Stomach (tissue), 4 donors: Measurements from ENCODE around the gene THSD7A.

Source experiments
- EP300 ChIP-seq: sonication (generic); formaldehyde crosslinking; IDR thresholded peaks from one replicate; pipeline ENCODE4 v1.6.1; 2017; ENCODE audit warnings: antibody characterized with exemption
- POLR2A ChIP-seq, 4 donors: fragments of 450-650 bp; IDR thresholded peaks; one replicate each; pipeline ENCODE4 v1.6.1; 2016; ENCODE audit warnings: antibody characterized with exemption in 4 of 4, control low read depth in 2 of 4, mild to moderate bottlenecking in 1 of 4, moderate library complexity in 1 of 4
- POLR2AphosphoS5 ChIP-seq, 3 donors: sonication (generic); formaldehyde crosslinking; IDR thresholded peaks; one replicate each; pipeline ENCODE4 v1.6.1; 2016; ENCODE audit warnings: antibody characterized with exemption in 3 of 3
- TF ChIP-seq, protein P1 (sequence below), 7 experiments: fragments of 450-650 bp in 4 of 7; fragments of 200-600 bp in 3 of 7; sonication (generic) in 3 of 7; IDR thresholded peaks; one replicate each; pipeline ENCODE4 v1.5.1; 2016 to 2019; ENCODE audit warnings: antibody characterized with exemption in 7 of 7, control low read depth in 2 of 7, mild to moderate bottlenecking in 1 of 7

GRCh38 chr7:11665357-11665756 is 166.6 kb downstream of the THSD7A start:
- TF ChIP-seq POLR2A (IDR thresholded peaks at IDR 0.05) (no peak), POLR2AphosphoS5 (IDR thresholded peaks at IDR 0.05) (no peak), EP300 (no peak)
- TF ChIP-seq, protein P1, sequence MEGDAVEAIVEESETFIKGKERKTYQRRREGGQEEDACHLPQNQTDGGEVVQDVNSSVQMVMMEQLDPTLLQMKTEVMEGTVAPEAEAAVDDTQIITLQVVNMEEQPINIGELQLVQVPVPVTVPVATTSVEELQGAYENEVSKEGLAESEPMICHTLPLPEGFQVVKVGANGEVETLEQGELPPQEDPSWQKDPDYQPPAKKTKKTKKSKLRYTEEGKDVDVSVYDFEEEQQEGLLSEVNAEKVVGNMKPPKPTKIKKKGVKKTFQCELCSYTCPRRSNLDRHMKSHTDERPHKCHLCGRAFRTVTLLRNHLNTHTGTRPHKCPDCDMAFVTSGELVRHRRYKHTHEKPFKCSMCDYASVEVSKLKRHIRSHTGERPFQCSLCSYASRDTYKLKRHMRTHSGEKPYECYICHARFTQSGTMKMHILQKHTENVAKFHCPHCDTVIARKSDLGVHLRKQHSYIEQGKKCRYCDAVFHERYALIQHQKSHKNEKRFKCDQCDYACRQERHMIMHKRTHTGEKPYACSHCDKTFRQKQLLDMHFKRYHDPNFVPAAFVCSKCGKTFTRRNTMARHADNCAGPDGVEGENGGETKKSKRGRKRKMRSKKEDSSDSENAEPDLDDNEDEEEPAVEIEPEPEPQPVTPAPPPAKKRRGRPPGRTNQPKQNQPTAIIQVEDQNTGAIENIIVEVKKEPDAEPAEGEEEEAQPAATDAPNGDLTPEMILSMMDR (IDR thresholded peaks at IDR 0.05) = no peak
